Astrocyte of the cerebellum (primary cell): Measurements from ENCODE around the gene GHR.
A peak's percentile ranks its signal among the peaks of the same experiment; 100 is the strongest.
"Not testable (repeated sequence)": the region's sequence is repeated elsewhere in the genome, so short reads cannot be mapped to it uniquely, and the experiment has no call there.

Experiments used
- DNase-seq: peaks from one replicate; pipeline ENCODE4 v3.0.0-alpha.2; 2011; ENCODE audit warnings: low read depth
- H3K4me3 ChIP-seq: 2 replicates; pipeline ENCODE4 v1.5.1; 2011; ENCODE audit warnings: mild to moderate bottlenecking, low read depth, low read length, moderate library complexity
- CTCF ChIP-seq: IDR thresholded peaks from 2 replicates; pipeline ENCODE4 v1.5.1; 2012; ENCODE audit warnings: low read length, low read depth, moderate library complexity, mild to moderate bottlenecking; ENCODE audit errors: missing control alignments
- in situ Hi-C: cut with HindIII; loops from 2 replicates; pipeline ENCODE4 v1.10.0; 2017; ENCODE audit warnings: low sequenced_read_pairs

GHR gene

GRCh38 chr5:42573386-42573785, 150.1 kb downstream of the GHR start:
- H3K4me3 ChIP-seq = no peak overlapping the region
- DNase-seq = no peak
- no peak for TF ChIP-seq CTCF
- in situ Hi-C loops = no loop called here

- H3K4me3 ChIP-seq, DNase-seq, in situ Hi-C loops: not testable (repeated sequence)
Observed at GRCh38 chr5:42575914-42576313, 152.7 kb downstream of the GHR start.

- in situ Hi-C loops, DNase-seq, H3K4me3 ChIP-seq: not testable (repeated sequence)
Observed at GRCh38 chr5:42578901-42579300, 155.7 kb downstream of the GHR start.

GRCh38 chr5:42579320-42579719, 156.1 kb downstream of the GHR start:
- no peak for DNase-seq
- in situ Hi-C loops = no loop called here
- TF ChIP-seq CTCF = no peak
- H3K4me3 ChIP-seq = no peak overlapping the region

- in situ Hi-C loops = no loop called here
- no peak for DNase-seq
- TF ChIP-seq CTCF = no peak
Observed at GRCh38 chr5:42581845-42582244, 158.6 kb downstream of the GHR start.

GRCh38 chr5:42582723-42583122, 159.5 kb downstream of the GHR start:
- DNase-seq = no peak
- no peak for TF ChIP-seq CTCF
- no peak overlapping the region for H3K4me3 ChIP-seq
- in situ Hi-C loops = no loop called here

More at GRCh38 chr5:42581845-42582244, 158.6 kb downstream of the GHR start:
- no peak overlapping the region for H3K4me3 ChIP-seq

GRCh38 chr5:42583322-42583721, 160.1 kb downstream of the GHR start:
- TF ChIP-seq CTCF = peak; percentile 85
- DNase-seq = peak; percentile 26
- no peak overlapping the region for H3K4me3 ChIP-seq
- in situ Hi-C loops = no loop called here

- no peak for DNase-seq
- no peak overlapping the region for H3K4me3 ChIP-seq
Observed at GRCh38 chr5:42586625-42587024, 163.4 kb downstream of the GHR start.

More at GRCh38 chr5:42586625-42587024, 163.4 kb downstream of the GHR start:
- in situ Hi-C loops = no loop called here
- no peak for TF ChIP-seq CTCF
